Embryonic facial prominence (tissue), 1 donor: ENCODE results near the gene RAD51B.

Experiments
- DNase-seq: peaks from one replicate; pipeline ENCODE4 v3.0.0-alpha.2; 2016; ENCODE audit errors: extremely low spot score

The RAD51B gene

DNA sequence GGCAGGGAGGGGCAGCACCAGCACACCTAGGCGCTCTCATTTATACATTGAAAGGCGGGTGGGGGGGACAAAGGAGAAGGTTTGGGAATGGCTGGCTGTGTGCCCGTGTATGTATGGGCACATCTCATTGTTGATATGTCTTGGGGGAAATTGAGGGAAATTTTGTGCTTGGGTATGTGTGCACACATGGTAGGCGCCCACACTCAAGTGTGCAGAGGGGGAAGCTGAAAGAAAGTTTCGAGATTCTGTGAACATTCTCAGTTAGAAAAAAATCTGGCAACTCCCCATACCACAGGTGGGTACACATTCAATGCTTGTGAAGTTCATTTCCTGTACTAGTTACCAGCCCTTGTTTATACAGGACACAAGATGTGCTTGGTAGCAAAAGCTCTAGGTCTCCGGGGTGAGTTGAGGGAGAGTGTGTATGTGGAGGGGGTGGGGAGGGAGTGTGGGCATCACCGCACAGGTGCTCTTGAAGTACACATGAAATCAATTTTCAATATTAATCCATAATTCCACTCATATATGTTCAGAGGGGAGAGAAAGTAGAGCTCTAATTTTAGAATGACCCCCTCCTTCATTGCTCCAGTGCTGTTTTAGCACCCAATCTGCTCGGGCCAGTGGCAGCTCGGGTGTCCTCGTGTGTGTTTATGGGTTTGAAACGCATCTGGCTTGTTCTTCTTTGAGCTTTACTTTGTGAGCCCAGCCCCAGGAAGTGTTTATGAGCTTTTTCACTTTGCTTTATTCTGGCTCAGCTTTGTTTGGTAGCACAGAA lies 687.3 kb downstream of the RAD51B start:
- no peak for DNase-seq

DNA sequence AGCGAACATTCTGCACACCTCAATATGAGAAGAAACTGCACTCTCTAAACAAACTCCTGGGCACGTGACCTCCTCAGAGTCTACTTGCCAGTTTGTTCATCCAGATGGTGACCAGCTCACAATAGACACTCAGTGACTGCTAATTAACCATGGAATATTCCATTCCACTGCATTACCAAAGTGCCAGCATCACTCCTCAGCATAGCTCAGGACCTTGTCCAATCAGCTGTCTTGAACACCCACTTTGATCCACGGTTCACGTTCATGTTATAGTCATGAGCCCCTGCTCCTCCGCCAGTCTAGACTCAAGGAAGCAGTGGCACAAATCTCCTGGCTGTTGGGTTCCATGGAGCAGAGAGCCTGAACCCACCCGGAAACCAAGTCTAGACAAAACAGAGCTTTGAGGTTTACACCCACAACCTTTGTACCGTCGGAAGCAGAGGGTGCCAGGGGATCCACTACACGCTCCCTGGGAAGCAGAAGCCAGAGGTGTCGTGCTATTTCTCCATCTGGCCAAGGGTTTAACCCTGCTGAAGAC lies 688.0 kb downstream of the RAD51B start:
- no peak for DNase-seq

DNA sequence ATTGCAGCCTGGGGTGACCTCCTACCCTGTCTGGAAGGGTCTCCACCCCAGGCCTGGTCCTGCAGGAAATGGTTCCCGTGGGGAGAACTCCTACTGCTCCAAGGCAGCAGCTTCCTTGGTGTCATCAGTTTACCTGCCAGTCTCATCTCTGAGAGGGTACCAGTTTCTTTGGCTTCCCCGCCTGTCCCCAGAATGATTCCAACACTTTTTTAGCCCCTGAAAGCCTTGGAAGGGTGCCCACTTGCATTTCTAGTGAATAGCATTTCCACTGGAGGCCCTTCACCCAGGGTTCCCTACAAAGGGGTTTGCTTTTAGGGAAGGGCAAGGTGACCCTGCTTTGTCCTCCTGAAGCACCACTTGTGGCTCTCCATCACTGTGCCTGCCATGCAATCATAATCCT lies 689.0 kb downstream of the RAD51B start:
- no peak for DNase-seq

DNA sequence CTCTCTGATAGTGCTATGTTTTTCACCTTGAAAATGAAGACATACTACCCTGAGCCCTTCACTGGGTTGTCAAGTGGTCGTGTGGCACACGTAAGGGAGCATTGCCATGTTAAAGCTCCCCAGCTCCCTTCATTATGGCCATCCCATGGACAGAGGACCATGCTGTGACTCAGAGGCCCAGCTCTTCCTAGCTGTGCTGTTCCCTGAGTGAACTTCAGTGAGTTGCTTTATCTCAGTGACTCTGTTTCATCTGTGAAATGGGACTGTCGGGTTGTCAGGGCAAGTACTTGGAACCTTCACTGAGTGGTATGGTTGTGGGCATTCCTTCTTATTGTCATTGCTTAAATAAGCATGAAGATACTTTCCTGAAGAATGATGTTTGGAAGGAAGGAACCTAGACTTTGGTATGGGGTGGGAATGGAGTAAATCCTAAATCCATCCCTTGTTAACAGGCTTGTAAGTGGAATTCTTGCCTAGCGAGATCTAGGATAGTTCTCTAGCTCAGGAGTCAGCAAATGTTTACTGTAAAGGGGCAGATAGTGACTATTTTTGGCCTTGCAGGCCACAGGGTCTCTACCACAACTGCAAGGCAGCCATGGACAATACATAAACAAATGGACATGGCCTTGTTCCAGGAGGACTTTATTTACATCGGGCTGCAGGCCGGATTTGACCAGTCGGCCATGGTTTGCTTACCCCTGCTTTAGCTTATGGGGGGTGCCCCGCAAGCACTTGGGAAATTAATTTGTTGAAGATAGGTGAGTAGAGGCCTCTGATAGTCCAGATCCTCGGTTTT lies 689.8 kb downstream of the RAD51B start:
- no peak for DNase-seq

DNA sequence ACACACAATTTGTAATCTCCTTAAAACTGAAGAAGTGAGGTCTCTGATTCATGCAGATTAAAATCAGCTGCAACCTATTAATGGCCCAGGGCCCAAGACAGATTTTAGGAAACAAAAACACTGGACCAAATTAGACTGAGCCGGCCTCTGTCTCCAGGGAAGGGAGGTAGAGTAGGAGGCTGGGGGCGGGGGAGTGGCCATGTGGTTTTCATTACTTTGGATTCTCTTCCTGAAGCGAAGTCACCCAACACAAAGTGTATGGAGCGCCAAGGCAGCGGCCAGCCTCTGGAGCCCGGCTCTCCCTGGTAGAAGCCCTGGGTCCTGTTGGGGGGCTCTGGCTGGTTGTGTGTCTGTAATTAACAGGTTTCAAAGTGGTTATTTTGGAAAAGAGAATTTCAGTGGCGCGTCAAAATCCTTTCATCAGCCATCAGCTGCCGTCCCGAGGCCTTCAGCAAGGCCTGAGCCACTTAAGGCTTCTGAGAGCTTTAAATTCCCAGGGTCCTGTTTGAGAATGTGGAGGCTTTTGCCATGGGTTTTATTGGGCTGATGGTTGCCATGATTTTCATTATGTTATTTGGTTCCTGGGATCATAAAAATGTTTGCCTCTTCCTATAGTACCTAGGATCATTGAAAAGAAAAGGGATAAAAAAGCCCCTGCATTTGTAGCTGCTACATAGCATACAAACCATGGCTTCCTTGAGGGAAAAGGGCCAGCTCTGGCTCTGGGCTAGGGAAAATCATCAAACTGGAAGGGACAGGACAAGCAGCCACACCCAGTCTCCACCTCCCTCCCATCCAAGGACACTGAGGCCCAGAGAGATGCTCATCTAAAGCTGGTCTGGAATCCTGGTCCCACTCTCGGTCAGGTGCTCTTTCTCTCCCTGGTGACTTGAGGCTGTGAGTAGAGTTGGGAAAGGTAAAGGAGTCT lies 690.9 kb downstream of the RAD51B start:
- peak; percentile 54 for DNase-seq

DNA sequence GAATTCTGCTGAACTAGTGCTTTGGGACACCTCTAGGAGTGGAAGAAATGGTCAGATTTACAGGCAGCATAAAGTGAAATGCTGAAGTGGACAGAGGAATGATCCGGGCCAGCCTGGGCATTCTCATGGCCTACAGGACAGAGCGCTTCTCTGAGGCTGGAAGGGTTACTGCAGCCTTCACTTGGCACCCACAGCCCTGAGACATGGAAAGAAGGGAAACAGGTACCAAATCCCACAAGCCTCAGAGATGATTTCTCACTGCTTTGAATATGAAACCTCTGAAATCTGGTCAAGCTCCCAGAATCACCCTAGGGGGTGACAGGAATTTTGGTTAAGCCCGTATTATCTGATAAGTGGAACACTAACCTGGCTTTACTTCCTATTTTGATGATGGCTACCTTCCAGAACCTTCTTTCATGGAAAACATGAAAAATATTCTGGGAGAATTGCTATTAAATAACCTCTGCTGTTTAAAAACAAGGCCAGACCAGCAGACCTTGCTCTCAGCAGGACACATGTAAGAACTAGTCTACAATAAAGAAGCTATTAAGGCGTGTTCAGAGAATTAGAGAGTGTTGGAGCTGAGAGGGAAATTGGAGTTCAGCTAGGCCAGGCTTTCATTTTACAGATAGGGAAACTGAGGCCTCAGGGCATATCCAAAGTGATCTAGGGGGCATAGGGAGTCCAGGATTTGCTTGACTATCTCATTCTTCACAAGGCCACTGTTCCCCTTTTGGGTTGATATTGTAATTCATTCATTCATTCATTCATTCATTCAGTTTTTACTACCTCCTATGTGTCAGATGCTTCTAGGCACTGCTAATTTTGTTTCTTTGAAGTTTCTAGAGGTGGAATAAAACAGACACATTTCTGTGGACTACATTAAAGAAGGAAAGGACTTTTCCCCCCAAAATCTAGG lies 691.8 kb downstream of the RAD51B start:
- DNase-seq = no peak

DNA sequence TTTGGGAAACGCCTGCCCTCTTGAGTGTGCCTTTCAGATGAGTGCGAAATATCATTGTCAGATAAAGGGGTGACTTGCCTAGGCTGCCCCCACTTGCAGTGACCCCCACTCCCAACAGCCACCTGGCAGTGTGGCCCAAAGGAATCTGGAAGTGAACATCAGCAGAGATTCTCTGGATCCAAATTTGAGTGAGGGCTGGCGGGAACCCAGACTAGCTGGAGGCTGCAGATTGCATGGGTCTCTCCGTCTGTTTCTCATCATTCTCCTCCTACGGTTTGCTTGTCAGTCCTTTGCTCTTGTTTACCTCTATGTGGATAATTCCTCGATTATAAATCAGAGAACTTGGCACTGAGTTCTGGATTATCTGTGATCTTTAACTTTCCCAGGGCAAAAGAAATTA lies 692.5 kb downstream of the RAD51B start:
- DNase-seq = no peak

DNA sequence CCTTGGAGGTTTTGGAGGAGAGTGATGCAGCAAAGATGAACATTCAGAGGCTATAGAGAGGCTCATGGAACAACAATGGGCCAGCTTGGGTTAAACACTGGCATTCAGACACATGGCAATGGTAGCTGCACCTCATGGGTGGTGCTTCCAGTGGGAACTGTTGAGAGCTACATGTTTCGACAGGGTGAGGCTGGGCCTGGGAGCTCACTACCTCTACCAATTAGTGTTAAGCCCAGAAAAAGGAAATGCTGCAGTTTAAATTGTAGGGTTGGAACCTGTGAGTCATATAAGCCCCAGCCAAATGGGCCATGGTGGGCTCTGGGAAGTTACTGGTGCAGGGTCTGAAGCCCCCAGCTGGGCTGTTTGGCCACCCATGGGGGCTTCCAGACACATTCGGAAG lies 693.6 kb downstream of the RAD51B start:
- no peak for DNase-seq

DNA sequence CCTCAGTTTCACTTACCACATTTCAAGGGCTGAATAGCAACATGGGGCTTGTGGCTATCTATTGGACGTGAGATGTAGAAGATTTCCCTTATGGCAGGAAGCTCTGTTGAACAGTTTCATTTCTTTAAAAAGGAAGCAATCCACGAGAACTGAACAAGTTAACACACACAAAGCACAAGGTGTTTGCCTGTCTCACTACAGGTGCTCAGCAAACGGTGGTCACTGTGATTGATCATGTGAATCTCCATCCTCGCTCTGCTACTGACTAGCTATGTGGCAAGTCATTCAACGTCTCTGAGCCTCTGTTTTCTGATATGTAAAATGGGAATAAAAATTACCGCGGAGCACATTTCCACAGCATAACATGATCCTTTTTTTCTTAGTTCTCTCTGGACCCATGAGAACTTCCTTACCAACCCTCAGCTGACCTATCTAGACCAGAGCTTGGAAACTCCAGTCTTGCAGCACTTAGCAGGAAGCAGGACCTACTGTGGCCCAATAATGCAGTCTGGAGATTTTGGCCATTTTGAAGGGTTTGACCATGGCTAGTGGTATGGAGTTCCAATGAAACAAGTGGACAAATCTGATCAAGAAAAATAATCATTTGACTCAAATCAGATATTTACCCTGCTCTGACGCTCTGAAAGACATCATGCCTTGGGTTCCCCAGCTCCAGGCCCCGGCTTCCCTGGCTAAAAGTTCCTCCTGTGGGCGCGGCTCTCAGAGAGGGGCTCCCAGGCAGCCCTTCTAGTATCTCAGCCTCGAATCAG lies 694.4 kb downstream of the RAD51B start:
- DNase-seq = no peak

- DNase-seq = no peak
These were observed 695.1 kb downstream of the RAD51B start for GRCh38 chr14:68514608-68515194.

DNA sequence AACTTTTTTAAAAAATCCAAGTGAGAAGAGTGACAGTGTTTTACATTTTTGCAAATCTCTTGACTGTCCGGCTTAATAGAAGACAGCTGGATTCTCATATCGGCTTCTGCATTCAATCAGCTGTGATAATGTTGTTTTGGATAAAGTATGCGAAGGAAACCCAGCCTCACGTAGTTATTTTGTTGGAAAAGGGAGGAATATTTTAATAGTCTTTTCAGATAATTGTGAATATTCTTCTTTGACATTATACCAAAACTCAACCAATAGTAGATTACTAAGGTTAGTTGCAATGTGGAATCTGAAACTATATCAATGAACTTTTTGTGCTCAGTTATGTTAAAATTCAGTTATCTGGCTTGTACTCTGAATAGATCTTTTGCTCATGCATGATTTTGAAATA lies 696.8 kb downstream of the RAD51B start:
- no peak for DNase-seq

GRCh38 chr14:68518166-68518565 lies 698.6 kb downstream of the RAD51B start:
- no peak for DNase-seq

- no peak for DNase-seq
These were observed 699.4 kb downstream of the RAD51B start for GRCh38 chr14:68518761-68519670.

DNA sequence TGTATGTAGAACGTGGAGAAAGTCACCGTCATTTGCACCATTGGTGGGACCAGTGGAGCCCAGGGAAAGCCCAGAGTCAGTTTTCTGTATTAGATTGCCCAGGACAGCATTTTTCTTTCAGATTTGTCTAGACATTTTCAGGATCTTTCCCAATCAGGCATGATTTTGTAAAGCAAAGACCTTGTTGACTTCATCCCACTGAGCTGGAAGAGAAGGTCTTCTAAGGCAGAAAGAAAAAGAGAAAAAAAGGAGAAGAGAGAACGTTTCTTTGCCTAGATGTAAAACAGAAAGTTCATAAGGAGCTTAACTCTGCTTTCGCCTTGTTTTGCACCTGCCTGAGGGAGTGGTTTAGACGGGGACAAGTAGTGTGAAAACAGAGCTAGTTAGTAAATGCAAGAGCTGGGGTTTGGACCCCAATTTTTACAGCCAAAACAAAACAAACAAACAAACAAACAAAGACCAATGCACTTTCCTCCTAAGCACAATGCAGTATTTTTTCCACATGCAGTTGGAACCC lies 700.1 kb downstream of the RAD51B start:
- no peak for DNase-seq

DNA sequence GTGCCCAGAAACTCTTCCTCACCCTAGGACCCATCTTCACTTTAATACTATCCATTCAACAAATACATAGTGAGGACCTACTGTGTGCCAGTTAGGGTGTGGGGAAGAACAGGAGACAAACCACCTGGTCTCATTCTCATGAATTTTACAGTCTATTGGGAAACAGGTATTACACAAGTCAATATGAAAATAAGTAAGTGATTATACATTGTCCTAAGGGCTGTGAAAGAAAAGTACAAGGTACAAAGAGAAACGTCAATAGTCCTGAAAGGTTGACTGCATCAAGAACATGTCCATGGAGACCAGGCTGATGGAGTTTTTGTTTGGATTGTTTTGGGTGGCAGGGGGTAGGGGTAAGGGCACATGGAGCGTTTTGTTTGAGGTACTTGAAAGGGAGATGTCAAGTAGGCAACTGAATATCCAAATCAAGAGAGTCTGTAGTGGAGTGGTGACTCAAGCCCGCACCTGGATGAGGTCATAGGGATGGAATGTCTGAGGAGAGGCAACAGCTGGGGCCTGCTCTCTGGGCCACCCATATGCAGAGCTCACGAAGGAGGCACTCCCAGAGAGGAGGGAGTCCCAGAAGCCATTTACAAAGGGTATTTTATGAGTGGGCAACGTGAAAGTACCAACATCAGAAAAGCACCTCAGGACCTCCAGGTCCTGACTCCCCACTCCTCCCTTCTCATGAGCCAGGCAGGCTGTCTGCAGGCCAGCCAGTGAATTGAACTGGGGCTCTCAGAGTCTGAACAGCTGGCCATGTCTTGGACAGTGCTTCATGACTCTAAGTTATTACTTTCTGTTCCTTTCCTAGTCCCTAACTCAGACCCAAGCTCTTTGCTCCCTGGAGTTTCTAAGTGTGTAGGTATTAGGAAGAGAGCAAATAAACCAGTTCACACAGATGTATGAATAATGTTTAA lies 701.3 kb downstream of the RAD51B start:
- DNase-seq = no peak

DNA sequence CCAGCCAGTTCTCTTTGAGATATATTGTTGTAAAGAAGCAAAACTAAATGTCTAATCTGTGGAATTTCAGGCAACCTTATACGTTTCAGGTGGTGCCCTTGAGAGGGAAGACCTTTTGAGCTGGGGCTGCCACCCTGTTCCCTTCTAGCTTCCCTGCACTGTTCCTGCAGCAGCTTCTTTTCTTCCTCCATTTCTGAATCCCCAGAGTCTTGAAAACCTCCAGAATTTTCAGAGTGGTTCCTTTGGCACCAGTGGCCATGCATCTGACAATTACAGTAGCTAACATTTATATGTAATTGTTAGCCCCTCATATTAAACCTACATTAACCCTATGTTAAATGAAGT lies 702.0 kb downstream of the RAD51B start:
- no peak for DNase-seq

GRCh38 chr14:68521961-68522509 lies 702.5 kb downstream of the RAD51B start:
- no peak for DNase-seq
